ENCODE measurements around the gene PCSK7. TPM values are rescaled to one million over a fixed set of nuclear protein-coding genes. Genes with fewer than 3 reads are reported as not detected.

The PCSK7 gene, protein sequence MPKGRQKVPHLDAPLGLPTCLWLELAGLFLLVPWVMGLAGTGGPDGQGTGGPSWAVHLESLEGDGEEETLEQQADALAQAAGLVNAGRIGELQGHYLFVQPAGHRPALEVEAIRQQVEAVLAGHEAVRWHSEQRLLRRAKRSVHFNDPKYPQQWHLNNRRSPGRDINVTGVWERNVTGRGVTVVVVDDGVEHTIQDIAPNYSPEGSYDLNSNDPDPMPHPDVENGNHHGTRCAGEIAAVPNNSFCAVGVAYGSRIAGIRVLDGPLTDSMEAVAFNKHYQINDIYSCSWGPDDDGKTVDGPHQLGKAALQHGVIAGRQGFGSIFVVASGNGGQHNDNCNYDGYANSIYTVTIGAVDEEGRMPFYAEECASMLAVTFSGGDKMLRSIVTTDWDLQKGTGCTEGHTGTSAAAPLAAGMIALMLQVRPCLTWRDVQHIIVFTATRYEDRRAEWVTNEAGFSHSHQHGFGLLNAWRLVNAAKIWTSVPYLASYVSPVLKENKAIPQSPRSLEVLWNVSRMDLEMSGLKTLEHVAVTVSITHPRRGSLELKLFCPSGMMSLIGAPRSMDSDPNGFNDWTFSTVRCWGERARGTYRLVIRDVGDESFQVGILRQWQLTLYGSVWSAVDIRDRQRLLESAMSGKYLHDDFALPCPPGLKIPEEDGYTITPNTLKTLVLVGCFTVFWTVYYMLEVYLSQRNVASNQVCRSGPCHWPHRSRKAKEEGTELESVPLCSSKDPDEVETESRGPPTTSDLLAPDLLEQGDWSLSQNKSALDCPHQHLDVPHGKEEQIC
- total RNA-seq (2014; rRNA removed; shearing (Covaris generic)) = 41.5 and 46.0 TPM in 2 replicates

GRCh38 chr11:117231842-117232091 lies at the start of gene PCSK7:
Gene PCSK7, minus strand, starts transcription at chr11:117232073. Its CDS starts 2,229 bp downstream, at chr11:117229844.

DNA sequence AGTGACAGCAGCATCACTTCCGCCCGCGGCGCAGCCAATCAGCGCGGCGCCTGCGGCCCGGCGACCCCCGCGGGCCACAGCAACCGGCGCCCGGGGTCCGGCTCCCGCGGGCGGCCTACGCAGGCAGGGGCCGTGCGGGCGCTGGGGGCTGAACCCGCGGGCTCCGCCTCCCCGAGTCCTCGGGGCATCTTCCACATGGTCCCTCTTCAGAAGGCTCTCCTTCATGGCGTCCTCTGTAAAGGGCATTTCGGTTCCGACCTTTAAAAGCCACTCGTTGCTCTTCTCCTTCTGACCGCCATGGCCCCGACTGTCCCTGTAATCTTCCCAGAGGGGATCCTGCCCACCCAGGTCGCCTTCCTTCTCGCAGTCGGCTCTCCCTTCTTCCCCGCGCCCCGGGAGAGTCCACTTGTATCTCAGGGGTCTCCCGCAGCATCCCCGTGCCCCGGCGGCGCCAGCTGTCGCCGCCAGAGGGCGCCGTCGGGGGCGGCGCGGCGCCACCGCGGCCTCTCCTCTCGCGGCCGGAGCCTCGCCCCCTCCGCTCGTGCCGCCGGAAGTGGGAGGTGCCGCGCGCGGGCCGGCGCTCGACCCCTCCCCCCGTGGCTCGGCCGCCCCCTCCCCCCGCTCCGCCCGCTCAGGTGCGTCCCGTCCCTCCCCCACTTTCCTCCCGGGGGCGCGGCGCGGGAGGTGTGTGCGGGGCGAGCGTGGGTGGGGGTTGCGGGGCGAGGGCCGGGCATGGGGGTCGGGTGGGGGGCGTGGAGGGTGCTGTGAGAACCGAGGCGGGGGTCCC lies 412 bp upstream of the PCSK7 start, which contains the start of gene RNF214:
RNF214 (plus strand) TSS at position 580 of the 787 bp plus-strand sequence. CDS start 1,602 bp downstream, outside the sequence.

GRCh38 chr11:117199053-117199915 lies 32.6 kb downstream of the PCSK7 start, which contains the start of gene TAGLN:
Gene TAGLN, plus strand, starts transcription at chr11:117199370. Its CDS starts 3,644 bp downstream, at chr11:117203014.

GRCh38 chr11:117178210-117179034 lies 53.5 kb downstream of the PCSK7 start, which contains the start of gene SIDT2:
Gene SIDT2, plus strand, starts transcription at chr11:117178743. Its CDS starts 521 bp downstream, at chr11:117179264.

Small RNAs within 50 kb of the gene (small RNA-seq; reads per million reads assigned to genes)
- not detected for gene RF00564

Other genes with a start within 250 kb of the PCSK7 start
- gene SIK3, start 133.6 kb downstream of the PCSK7 start, total RNA-seq (2014; rRNA removed; shearing (Covaris generic)) = 12.2 and 13.6 TPM in 2 replicates
- gene PAFAH1B2, start 87.8 kb downstream of the PCSK7 start, total RNA-seq (2014; rRNA removed; shearing (Covaris generic)) = 80.2 and 112 TPM in 2 replicates
- gene SIDT2, start 53.3 kb downstream of the PCSK7 start, total RNA-seq (2014; rRNA removed; shearing (Covaris generic)) = 13.7 and 21.2 TPM in 2 replicates
- gene TAGLN, start 32.7 kb downstream of the PCSK7 start, total RNA-seq (2014; rRNA removed; shearing (Covaris generic)) = 4.1 and 7.0 TPM in 2 replicates
- 10.9 and 12.3 TPM in 2 replicates for gene RNF214, start 598 bp upstream of the PCSK7 start, total RNA-seq (2014; rRNA removed; shearing (Covaris generic))
- gene BACE1-AS, start 59.3 kb upstream of the PCSK7 start, total RNA-seq (2014; rRNA removed; shearing (Covaris generic)) = 3.3 and 4.1 TPM in 2 replicates
- gene BACE1, start 84.2 kb upstream of the PCSK7 start, total RNA-seq (2014; rRNA removed; shearing (Covaris generic)) = 17.3 and 25.3 TPM in 2 replicates
- gene CEP164, start 95.8 kb upstream of the PCSK7 start, total RNA-seq (2014; rRNA removed; shearing (Covaris generic)) = 57.0 and 66.1 TPM in 2 replicates

Measured in A375 (cell line).